GM12892 (cell line): Measurements from ENCODE around the gene TCERG1.

Experiments
- DNase-seq: peaks from one replicate; pipeline ENCODE4 v3.0.0; 2011; ENCODE audit not compliant: insufficient read length
- FAIRE-seq: peaks from 2 replicates; lab custom pipeline; 2011; peaks lifted over from hg19 to GRCh38; lab: Jason Lieb, UNC
- POLR2A ChIP-seq: IDR thresholded peaks from 2 replicates; pipeline ENCODE4 v1.6.1; 2011; ENCODE audit warnings: low read depth, low read length, control low read depth
- POLR2AphosphoS5 ChIP-seq: IDR thresholded peaks from 2 replicates; pipeline ENCODE4 v1.6.1; 2011; ENCODE audit warnings: low read depth, low read length, control low read depth
- TAF1 ChIP-seq: IDR thresholded peaks from 2 replicates; pipeline ENCODE4 v1.6.1; 2011; ENCODE audit warnings: low read depth, mild to moderate bottlenecking, control low read depth, low read length, borderline replicate concordance

TCERG1 gene

GRCh38 chr5:146461319-146461718 lies 14.2 kb downstream of the TCERG1 start:
- DNase-seq = no peak
- FAIRE-seq = no peak

GRCh38 chr5:146463446-146463845 lies 16.3 kb downstream of the TCERG1 start:
- FAIRE-seq = no peak
- TF ChIP-seq POLR2AphosphoS5 (no peak), POLR2A (no peak), TAF1 (no peak)
- no peak for DNase-seq

More at GRCh38 chr5:146461319-146461718, 14.2 kb downstream of the TCERG1 start:
- TF ChIP-seq POLR2AphosphoS5 (no peak), POLR2A (no peak), TAF1 (no peak)

- DNase-seq (no peak), FAIRE-seq (no peak)
- TF ChIP-seq TAF1 (no peak), POLR2AphosphoS5 (no peak), POLR2A (no peak)
These were observed 19.6 kb downstream of the TCERG1 start for GRCh38 chr5:146466521-146467349.

GRCh38 chr5:146467760-146468159 lies 20.6 kb downstream of the TCERG1 start:
- TF ChIP-seq POLR2AphosphoS5 = no peak
- TF ChIP-seq POLR2A = no peak
- TF ChIP-seq TAF1 = no peak

GRCh38 chr5:146474065-146474464 lies 26.9 kb downstream of the TCERG1 start:
- FAIRE-seq = no peak
- no peak for DNase-seq
- TF ChIP-seq POLR2AphosphoS5 (no peak), POLR2A (no peak), TAF1 (no peak)

More at GRCh38 chr5:146467760-146468159, 20.6 kb downstream of the TCERG1 start:
- no peak for FAIRE-seq
- DNase-seq = no peak

GRCh38 chr5:146475190-146475780 lies 28.2 kb downstream of the TCERG1 start:
- FAIRE-seq (no peak), DNase-seq (no peak)

GRCh38 chr5:146475906-146476305 lies 28.8 kb downstream of the TCERG1 start:
- no peak for FAIRE-seq
- DNase-seq = no peak
- TF ChIP-seq POLR2A (no peak), POLR2AphosphoS5 (no peak), TAF1 (no peak)

More at GRCh38 chr5:146475190-146475780, 28.2 kb downstream of the TCERG1 start:
- no peak for TF ChIP-seq POLR2A
- TF ChIP-seq TAF1 = no peak
- TF ChIP-seq POLR2AphosphoS5 = no peak

GRCh38 chr5:146482775-146483174 lies 35.6 kb downstream of the TCERG1 start:
- no peak for TF ChIP-seq POLR2A
- TF ChIP-seq TAF1 = no peak
- TF ChIP-seq POLR2AphosphoS5 = no peak
- no peak for FAIRE-seq

GRCh38 chr5:146484714-146485391 lies 37.7 kb downstream of the TCERG1 start:
- TF ChIP-seq POLR2AphosphoS5 = no peak
- TF ChIP-seq TAF1 = no peak
- no peak for TF ChIP-seq POLR2A
- FAIRE-seq (no peak), DNase-seq (no peak)

More at GRCh38 chr5:146482775-146483174, 35.6 kb downstream of the TCERG1 start:
- DNase-seq = no peak

GRCh38 chr5:146490089-146490843 lies 43.1 kb downstream of the TCERG1 start:
- 0 out of 2 replicates have a peak, but pooled peaks have one; percentile 48 for TF ChIP-seq POLR2AphosphoS5
- TF ChIP-seq POLR2A = peak; percentile 33; the same call in 1 of the 2 replicates
- no peak for TF ChIP-seq TAF1
- FAIRE-seq = peak; percentile 38
- DNase-seq = no peak

- FAIRE-seq = no peak
- no peak for DNase-seq
- TF ChIP-seq POLR2AphosphoS5 = no peak
- TF ChIP-seq POLR2A = no peak
- TF ChIP-seq TAF1 = no peak
These were observed 47.5 kb downstream of the TCERG1 start for GRCh38 chr5:146494656-146495055.
